ENCODE data around the gene TCF3. TPM values are rescaled to one million over a fixed set of nuclear protein-coding genes. Genes with fewer than 3 reads are reported as not detected.

TCF3 gene
- total and polyA plus RNA-seq, 2 experiments from 2014 or later = 76.7 to 125 TPM

DNA sequence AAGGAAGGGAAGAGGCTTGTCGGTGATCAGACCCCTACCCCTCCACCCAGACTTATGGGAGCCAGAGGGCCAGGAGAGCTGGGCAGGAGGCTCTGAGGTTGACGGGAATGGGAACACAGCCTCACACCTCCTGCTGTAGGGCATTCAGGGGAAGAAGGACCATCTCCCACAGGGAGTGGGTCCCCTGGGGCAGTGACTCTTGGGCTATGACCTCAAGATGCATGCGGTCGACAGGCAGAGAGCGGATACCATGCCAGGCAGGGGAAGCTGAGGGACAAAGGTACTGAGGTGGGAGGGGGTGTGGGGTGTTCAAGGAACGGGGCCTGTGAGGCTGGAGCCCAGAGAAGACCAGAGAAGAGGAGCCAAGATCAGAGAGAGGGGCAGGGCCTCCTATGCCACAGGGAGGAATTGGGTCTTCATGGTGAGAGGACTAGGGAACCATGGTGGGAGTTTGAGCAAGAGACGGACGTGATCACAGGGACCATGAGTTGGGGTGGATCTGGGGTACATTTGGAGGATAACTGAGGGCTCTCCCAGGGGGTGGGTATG lies 4.6 kb upstream of the TCF3 start:
- H3K4me2 ChIP-seq = no peak overlapping the region
- no peak overlapping the region for H2AFZ ChIP-seq
- 88% methylated on average over 8 of the region's 8 CpGs for WGBS (ENCODE audit: low lambda C conversion rate, missing lambda C conversion rate)
- no peaks in the 10 kb centered on the region for H3K27me3 ChIP-seq
- H3K9me2 ChIP-seq (replicated peaks; ENCODE audit: insufficient read depth) = no peaks in the 10 kb centered on the region
- H4K20me1 ChIP-seq (ENCODE audit: insufficient read depth, poor library complexity, severe bottlenecking) = no peaks in the 10 kb centered on the region
- H3K9me3 ChIP-seq (ENCODE audit: low read depth) = no peaks in the 10 kb centered on the region
- no peaks in the 10 kb centered on the region for H3K36me3 ChIP-seq (replicated peaks; ENCODE audit: insufficient read depth, low read depth)
- TF ChIP-seq EZH2phosphoT487 (IDR thresholded peaks at IDR 0.05; ENCODE audit: low read depth, severe bottlenecking, unreplicated experiment) (no peak), EZH2 (IDR thresholded peaks at IDR 0.05; ENCODE audit: borderline replicate concordance) (no peak)
- TF ChIP-seq, protein P1, sequence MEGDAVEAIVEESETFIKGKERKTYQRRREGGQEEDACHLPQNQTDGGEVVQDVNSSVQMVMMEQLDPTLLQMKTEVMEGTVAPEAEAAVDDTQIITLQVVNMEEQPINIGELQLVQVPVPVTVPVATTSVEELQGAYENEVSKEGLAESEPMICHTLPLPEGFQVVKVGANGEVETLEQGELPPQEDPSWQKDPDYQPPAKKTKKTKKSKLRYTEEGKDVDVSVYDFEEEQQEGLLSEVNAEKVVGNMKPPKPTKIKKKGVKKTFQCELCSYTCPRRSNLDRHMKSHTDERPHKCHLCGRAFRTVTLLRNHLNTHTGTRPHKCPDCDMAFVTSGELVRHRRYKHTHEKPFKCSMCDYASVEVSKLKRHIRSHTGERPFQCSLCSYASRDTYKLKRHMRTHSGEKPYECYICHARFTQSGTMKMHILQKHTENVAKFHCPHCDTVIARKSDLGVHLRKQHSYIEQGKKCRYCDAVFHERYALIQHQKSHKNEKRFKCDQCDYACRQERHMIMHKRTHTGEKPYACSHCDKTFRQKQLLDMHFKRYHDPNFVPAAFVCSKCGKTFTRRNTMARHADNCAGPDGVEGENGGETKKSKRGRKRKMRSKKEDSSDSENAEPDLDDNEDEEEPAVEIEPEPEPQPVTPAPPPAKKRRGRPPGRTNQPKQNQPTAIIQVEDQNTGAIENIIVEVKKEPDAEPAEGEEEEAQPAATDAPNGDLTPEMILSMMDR (IDR thresholded peaks at IDR 0.05; ENCODE audit: poor library complexity) = no peak
- no peaks in the 10 kb centered on the region for H3K79me2 ChIP-seq
- no peak overlapping the region for H3K27ac ChIP-seq
- no peak for DNase-seq (ENCODE audit: low spot score)
- no peak overlapping the region for H3K4me3 ChIP-seq
- H3K4me1 ChIP-seq (ENCODE audit: insufficient read depth) = peaks cover 6% of the 10 kb centered on the region

GRCh38 chr19:1655987-1656608 lies 3.7 kb upstream of the TCF3 start:
- H3K27ac ChIP-seq = no peak overlapping the region
- H4K20me1 ChIP-seq (ENCODE audit: insufficient read depth, poor library complexity, severe bottlenecking) = peaks cover under 1% of the 10 kb centered on the region
- H3K9me3 ChIP-seq (ENCODE audit: low read depth) = no peaks in the 10 kb centered on the region
- H3K27me3 ChIP-seq = no peaks in the 10 kb centered on the region
- DNase-seq (ENCODE audit: low spot score) = no peak
- H3K4me3 ChIP-seq = no peak overlapping the region
- no peaks in the 10 kb centered on the region for H3K9me2 ChIP-seq (replicated peaks; ENCODE audit: insufficient read depth)
- no peaks in the 10 kb centered on the region for H3K36me3 ChIP-seq (replicated peaks; ENCODE audit: insufficient read depth, low read depth)
- 83% methylated on average over 19 of the region's 19 CpGs for WGBS (ENCODE audit: low lambda C conversion rate, missing lambda C conversion rate)
- peaks cover 6% of the 10 kb centered on the region for H3K4me1 ChIP-seq (ENCODE audit: insufficient read depth)
- peaks cover 10% of the 10 kb centered on the region for H3K79me2 ChIP-seq
- TF ChIP-seq, protein P1 (IDR thresholded peaks at IDR 0.05; ENCODE audit: poor library complexity) = no peak
- TF ChIP-seq EZH2 (IDR thresholded peaks at IDR 0.05; ENCODE audit: borderline replicate concordance) (no peak), EZH2phosphoT487 (IDR thresholded peaks at IDR 0.05; ENCODE audit: low read depth, severe bottlenecking, unreplicated experiment) (no peak)
- H3K4me2 ChIP-seq = no peak overlapping the region
- no peak overlapping the region for H2AFZ ChIP-seq

DNA sequence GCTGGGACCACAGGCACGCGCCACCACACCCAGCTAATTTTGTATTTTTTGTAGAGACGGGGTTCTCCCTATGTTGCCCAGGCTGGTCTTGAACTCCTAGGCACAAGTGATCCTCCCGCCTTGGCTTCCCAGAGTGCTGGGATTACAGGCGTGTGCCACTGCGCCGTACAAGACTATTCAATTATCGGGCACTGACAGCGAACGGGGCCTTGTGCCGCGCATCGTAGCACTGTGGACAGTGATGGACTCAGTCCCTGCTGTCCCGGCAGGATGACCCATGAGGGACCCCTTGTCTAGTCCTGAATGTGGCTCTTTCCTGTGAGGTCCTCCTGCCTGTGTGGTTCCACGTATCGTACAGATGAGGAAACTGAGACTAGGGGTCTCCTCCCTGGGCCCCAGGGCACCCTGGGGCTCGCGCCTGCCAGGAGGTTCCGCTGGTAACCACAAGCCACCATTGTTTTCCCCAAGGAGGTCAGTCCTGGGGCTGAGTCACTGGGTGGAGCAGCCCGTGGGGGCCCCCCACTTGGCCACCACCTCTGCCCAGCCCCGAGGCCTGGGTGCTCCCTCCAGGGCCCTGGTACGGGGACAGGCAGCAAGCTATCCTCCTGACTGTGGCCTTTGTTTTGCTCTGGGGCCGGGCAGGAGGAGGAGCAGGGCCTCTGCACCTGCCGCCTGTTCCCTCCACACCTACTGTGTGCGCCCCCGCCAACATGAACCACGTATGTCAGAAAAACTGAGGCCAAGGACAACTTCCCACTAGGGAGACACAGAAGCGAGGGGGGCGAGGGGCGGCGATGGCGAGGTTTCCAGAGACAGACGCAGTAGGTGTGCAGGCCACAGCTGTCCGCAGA lies 2.9 kb upstream of the TCF3 start:
- peaks cover 17% of the 10 kb centered on the region for H3K79me2 ChIP-seq
- 90% methylated on average over 34 of the region's 34 CpGs for WGBS (ENCODE audit: low lambda C conversion rate, missing lambda C conversion rate)
- H3K27ac ChIP-seq = no peak overlapping the region
- no peak overlapping the region for H2AFZ ChIP-seq
- peaks cover 8% of the 10 kb centered on the region for H3K4me1 ChIP-seq (ENCODE audit: insufficient read depth)
- H3K9me3 ChIP-seq (ENCODE audit: low read depth) = no peaks in the 10 kb centered on the region
- no peaks in the 10 kb centered on the region for H3K27me3 ChIP-seq
- H3K4me3 ChIP-seq = no peak overlapping the region
- H3K9me2 ChIP-seq (replicated peaks; ENCODE audit: insufficient read depth) = no peaks in the 10 kb centered on the region
- H3K4me2 ChIP-seq = no peak overlapping the region
- H3K36me3 ChIP-seq (replicated peaks; ENCODE audit: insufficient read depth, low read depth) = no peaks in the 10 kb centered on the region
- peak; percentile 5 for DNase-seq (ENCODE audit: low spot score)
- peaks cover 8% of the 10 kb centered on the region for H4K20me1 ChIP-seq (ENCODE audit: insufficient read depth, poor library complexity, severe bottlenecking)
- TF ChIP-seq EZH2 (IDR thresholded peaks at IDR 0.05; ENCODE audit: borderline replicate concordance) (no peak), EZH2phosphoT487 (IDR thresholded peaks at IDR 0.05; ENCODE audit: low read depth, severe bottlenecking, unreplicated experiment) (no peak)
- TF ChIP-seq, protein P1 (IDR thresholded peaks at IDR 0.05; ENCODE audit: poor library complexity) = no peak

All from hepatocyte (in vitro differentiated cells).